ENCODE data around the gene NOX3.

Gene NOX3

GRCh38 chr6:155384321-155384952 is 71.2 kb downstream of the NOX3 start:
- Histone ChIP-seq H4K20me1 (ENCODE audit: insufficient read depth) (no peaks in the 10 kb centered on the region), H3K4me2 (no peak overlapping the region), H3K27me3 (ENCODE audit: insufficient read depth, low read depth) (no peaks in the 10 kb centered on the region), H3K4me1 (ENCODE audit: low read depth, poor library complexity, severe bottlenecking) (no peaks in the 10 kb centered on the region), H2AFZ (ENCODE audit: low read depth) (no peak overlapping the region), H3K4me3 (IDR thresholded peaks at IDR 0.05; ENCODE audit: insufficient read depth, low read depth, low read length) (no peak overlapping the region), H3K36me3 (ENCODE audit: insufficient read depth) (no peaks in the 10 kb centered on the region), H3K79me2 (ENCODE audit: insufficient read depth, low read depth) (no peaks in the 10 kb centered on the region), H3K9ac (no peak overlapping the region), H3K27ac (no peak overlapping the region)
- TF ChIP-seq CTCF (conservative IDR thresholded peaks at IDR 0.05; ENCODE audit: low read depth, low read length): no peak

- no peaks in the 10 kb centered on the region for H3K4me1 ChIP-seq (ENCODE audit: low read depth, poor library complexity, severe bottlenecking)
- no peak overlapping the region for H3K9ac ChIP-seq
- no peak overlapping the region for H3K4me2 ChIP-seq
- no peak for TF ChIP-seq CTCF (conservative IDR thresholded peaks at IDR 0.05; ENCODE audit: low read depth, low read length)
- no peaks in the 10 kb centered on the region for H3K36me3 ChIP-seq (ENCODE audit: insufficient read depth)
- H3K27ac ChIP-seq: no peak overlapping the region
- no peaks in the 10 kb centered on the region for H3K27me3 ChIP-seq (ENCODE audit: insufficient read depth, low read depth)
- no peaks in the 10 kb centered on the region for H3K79me2 ChIP-seq (ENCODE audit: insufficient read depth, low read depth)
- no peak overlapping the region for H2AFZ ChIP-seq (ENCODE audit: low read depth)
- no peak overlapping the region for H3K4me3 ChIP-seq (IDR thresholded peaks at IDR 0.05; ENCODE audit: insufficient read depth, low read depth, low read length)
- no peaks in the 10 kb centered on the region for H4K20me1 ChIP-seq (ENCODE audit: insufficient read depth)
Measured at GRCh38 chr6:155383913-155384312, 71.7 kb downstream of the NOX3 start.

GRCh38 chr6:155382338-155382685 is 73.3 kb downstream of the NOX3 start:
- no peaks in the 10 kb centered on the region for H4K20me1 ChIP-seq (ENCODE audit: insufficient read depth)
- no peak overlapping the region for H3K27ac ChIP-seq
- no peak overlapping the region for H3K9ac ChIP-seq
- H3K36me3 ChIP-seq (ENCODE audit: insufficient read depth): no peaks in the 10 kb centered on the region
- H2AFZ ChIP-seq (ENCODE audit: low read depth): no peak overlapping the region
- no peaks in the 10 kb centered on the region for H3K27me3 ChIP-seq (ENCODE audit: insufficient read depth, low read depth)
- H3K4me3 ChIP-seq (IDR thresholded peaks at IDR 0.05; ENCODE audit: insufficient read depth, low read depth, low read length): no peak overlapping the region
- H3K4me1 ChIP-seq (ENCODE audit: low read depth, poor library complexity, severe bottlenecking): no peaks in the 10 kb centered on the region
- H3K79me2 ChIP-seq (ENCODE audit: insufficient read depth, low read depth): no peaks in the 10 kb centered on the region
- no peak for TF ChIP-seq CTCF (conservative IDR thresholded peaks at IDR 0.05; ENCODE audit: low read depth, low read length)
- H3K4me2 ChIP-seq: no peak overlapping the region

- no peak overlapping the region for H3K9ac ChIP-seq
- H3K27ac ChIP-seq: no peak overlapping the region
- no peak for TF ChIP-seq CTCF (conservative IDR thresholded peaks at IDR 0.05; ENCODE audit: low read depth, low read length)
- H3K79me2 ChIP-seq (ENCODE audit: insufficient read depth, low read depth): no peaks in the 10 kb centered on the region
- no peaks in the 10 kb centered on the region for H3K36me3 ChIP-seq (ENCODE audit: insufficient read depth)
- no peaks in the 10 kb centered on the region for H4K20me1 ChIP-seq (ENCODE audit: insufficient read depth)
- no peak overlapping the region for H3K4me3 ChIP-seq (IDR thresholded peaks at IDR 0.05; ENCODE audit: insufficient read depth, low read depth, low read length)
- H3K4me2 ChIP-seq: no peak overlapping the region
- H3K27me3 ChIP-seq (ENCODE audit: insufficient read depth, low read depth): no peaks in the 10 kb centered on the region
- H2AFZ ChIP-seq (ENCODE audit: low read depth): no peak overlapping the region
- no peaks in the 10 kb centered on the region for H3K4me1 ChIP-seq (ENCODE audit: low read depth, poor library complexity, severe bottlenecking)
Measured at GRCh38 chr6:155381673-155382337, 73.8 kb downstream of the NOX3 start.
